ENCODE results near the gene MLLT3.

DNA sequence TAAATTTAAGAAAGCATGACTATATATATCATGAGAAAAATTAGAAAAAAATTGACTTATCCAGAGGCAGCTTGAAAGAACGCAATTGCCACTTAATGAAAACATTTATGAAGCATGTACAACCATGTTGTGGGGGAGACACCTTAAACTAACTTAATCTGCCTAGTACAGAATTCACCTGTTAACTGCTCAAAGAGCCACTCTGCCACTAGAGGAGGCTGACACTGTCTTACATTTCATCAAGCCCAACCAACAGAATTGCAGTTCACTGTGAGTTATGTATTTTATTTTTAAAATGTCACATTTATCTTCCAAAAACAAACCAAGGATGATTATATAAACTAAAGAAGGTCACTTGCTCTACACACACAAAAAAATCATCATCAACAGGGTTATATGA lies 252.9 kb downstream of the MLLT3 start:
- TF ChIP-seq, protein P1, sequence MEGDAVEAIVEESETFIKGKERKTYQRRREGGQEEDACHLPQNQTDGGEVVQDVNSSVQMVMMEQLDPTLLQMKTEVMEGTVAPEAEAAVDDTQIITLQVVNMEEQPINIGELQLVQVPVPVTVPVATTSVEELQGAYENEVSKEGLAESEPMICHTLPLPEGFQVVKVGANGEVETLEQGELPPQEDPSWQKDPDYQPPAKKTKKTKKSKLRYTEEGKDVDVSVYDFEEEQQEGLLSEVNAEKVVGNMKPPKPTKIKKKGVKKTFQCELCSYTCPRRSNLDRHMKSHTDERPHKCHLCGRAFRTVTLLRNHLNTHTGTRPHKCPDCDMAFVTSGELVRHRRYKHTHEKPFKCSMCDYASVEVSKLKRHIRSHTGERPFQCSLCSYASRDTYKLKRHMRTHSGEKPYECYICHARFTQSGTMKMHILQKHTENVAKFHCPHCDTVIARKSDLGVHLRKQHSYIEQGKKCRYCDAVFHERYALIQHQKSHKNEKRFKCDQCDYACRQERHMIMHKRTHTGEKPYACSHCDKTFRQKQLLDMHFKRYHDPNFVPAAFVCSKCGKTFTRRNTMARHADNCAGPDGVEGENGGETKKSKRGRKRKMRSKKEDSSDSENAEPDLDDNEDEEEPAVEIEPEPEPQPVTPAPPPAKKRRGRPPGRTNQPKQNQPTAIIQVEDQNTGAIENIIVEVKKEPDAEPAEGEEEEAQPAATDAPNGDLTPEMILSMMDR (IDR thresholded peaks at IDR 0.05; ENCODE audit: borderline replicate concordance, extremely low read depth, low read length, poor library complexity, severe bottlenecking), result peak; percentile 20
- no peak for TF ChIP-seq EZH2 (IDR thresholded peaks at IDR 0.05; ENCODE audit: borderline replicate concordance, low read depth, low read length, severe bottlenecking)

Measured in DND-41 (cell line).